K562 (cell line): Measurements from ENCODE around the gene DDX39A. TPM values are rescaled to one million over a fixed set of nuclear protein-coding genes. Genes with fewer than 3 reads are reported as not detected.
A peak's percentile ranks its signal among the peaks of the same experiment; 100 is the strongest.

ENCODE experiments used
- ARHGAP35 ChIP-seq: fragments of 450-650 bp; IDR thresholded peaks from 2 replicates; pipeline ENCODE4 v1.6.1; 2018; ENCODE audit not compliant: partially characterized antibody
- CHD1 ChIP-seq: fragments of 200-600 bp; sonication (generic); IDR thresholded peaks from one replicate; pipeline ENCODE4 v1.6.1; 2012; ENCODE audit warnings: mild to moderate bottlenecking, moderate library complexity, low read length, inconsistent platforms
- CTCF ChIP-seq, 3 experiments: IDR thresholded peaks in 2 of 3; conservative IDR thresholded peaks in 1 of 3; 2 replicates each; pipeline ENCODE4 v1.5.1; 2011 to 2012; ENCODE audit warnings: low read length in 3 of 3, mild to moderate bottlenecking in 3 of 3, control low read depth in 2 of 3, improper control_type of control experiment in 1 of 3, inconsistent platforms in 1 of 3, low read depth in 1 of 3, mixed read lengths in 1 of 3, moderate library complexity in 1 of 3; ENCODE audit not compliant: insufficient read depth in 2 of 3
- FOSL1 ChIP-seq: fragments of 200-800 bp; sonication (Bioruptor generic); conservative IDR thresholded peaks from 2 replicates; pipeline ENCODE4 v1.6.1; 2016; ENCODE audit warnings: missing genetic modification characterization, missing compliant biosample characterization
- HMG20B ChIP-seq: fragments of 250-450 bp; sonication (Bioruptor Pico); IDR thresholded peaks from 2 replicates; pipeline ENCODE4 v1.5.0; 2021; ENCODE audit warnings: mild to moderate bottlenecking
- MAZ ChIP-seq, 2 experiments: fragments of 450-650 bp in 1 of 2; sonication (generic) in 1 of 2; formaldehyde crosslinking; IDR thresholded peaks in 1 of 2; conservative IDR thresholded peaks in 1 of 2; 2 replicates each; pipeline versions ENCODE4 v1.4.0 to v1.5.0; 2020; ENCODE audit warnings: mild to moderate bottlenecking in 1 of 2, missing genetic modification reagents in 1 of 2
- MXI1 ChIP-seq: IDR thresholded peaks from 2 replicates; pipeline ENCODE4 v1.6.1; 2011; ENCODE audit warnings: low read depth, mild to moderate bottlenecking, improper control_type of control experiment, low read length
- RB1 ChIP-seq: fragments of 450-650 bp; IDR thresholded peaks from 2 replicates; pipeline ENCODE4 v1.6.1; 2017; ENCODE audit warnings: low read depth, mild to moderate bottlenecking
- SMARCE1 ChIP-seq: fragments of 450-650 bp; IDR thresholded peaks from 2 replicates; pipeline ENCODE4 v1.7.1; 2016; ENCODE audit warnings: mild to moderate bottlenecking
- ZBTB11 ChIP-seq, 3 experiments: fragments of 200-800 bp in 1 of 3; fragments of 250-450 bp in 1 of 3; fragments of 450-650 bp in 1 of 3; sonication (Bioruptor Pico) in 1 of 3; sonication (Bioruptor generic) in 1 of 3; formaldehyde crosslinking in 1 of 3; IDR thresholded peaks; 2 replicates each; pipeline versions ENCODE4 v1.6.1 to v1.8.0; 2016 to 2022; ENCODE audit warnings: mild to moderate bottlenecking in 2 of 3, missing genetic modification characterization in 2 of 3, missing compliant biosample characterization in 1 of 3, moderate library complexity in 1 of 3
- ZNF395 ChIP-seq: fragments of 200-800 bp; sonication (Bioruptor generic); IDR thresholded peaks from 2 replicates; pipeline ENCODE4 v1.6.1; 2017; ENCODE audit warnings: missing genetic modification characterization, missing compliant biosample characterization
- ZNF76 ChIP-seq: fragments of 250-450 bp; sonication (Bioruptor Pico); IDR thresholded peaks from 2 replicates; pipeline ENCODE4 v1.4.0; 2020; ENCODE audit warnings: mild to moderate bottlenecking, moderate library complexity, borderline replicate concordance
- polyA plus RNA-seq, 8 experiments: library from polyadenylated mRNA; depleted of rRNA in 4 of 8; stranded (reverse) in 5 of 8; unstranded in 3 of 8; fragments of >200 nt; fragmentation: Nextera tagmentation in 2 of 8; fragmentation: Illumina TruSeq in 1 of 8; extraction: Ambion mirVana in 2 of 8; extraction: Trizol in 1 of 8; gene quantifications; 2 replicates each; pipeline versions ENCODE4 v1.2.1 to v1.2.3, GENCODE V29; 2011 to 2014; ENCODE audit warnings: inconsistent platforms in 1 of 8, missing spikeins in 1 of 8
- total RNA-seq, 7 experiments: library from RNA; depleted of rRNA in 6 of 7; stranded (reverse); fragments of >200 nt in 6 of 7; fragmentation: Illumina TruSeq in 2 of 7; extraction: Trizol in 2 of 7; gene quantifications; 2 replicates each; pipeline versions ENCODE4 v1.2.1 to v1.2.3, GENCODE V29; 2011 to 2021; ENCODE audit warnings: low replicate concordance in 1 of 7

Gene DDX39A
- total and polyA plus RNA-seq, 9 of the 15 experiments (the other 6 are each of a cell fraction or from before 2014, with no cell fraction given), result 90.3 to 250 (median 188) TPM

- peak in 1 of 3 experiments; percentile 72; a peak in 2 of 6 replicates for TF ChIP-seq ZBTB11 (CRISPR knock-in tag; IDR thresholded peaks at IDR 0.05)
- TF ChIP-seq ZNF76, result no peak
- TF ChIP-seq ARHGAP35, result no peak
- no peak for TF ChIP-seq MXI1
- TF ChIP-seq CHD1, result peak; percentile 69
- TF ChIP-seq SMARCE1, result no peak
- TF ChIP-seq CTCF (IDR thresholded peaks at IDR 0.05 in 2 of 3, conservative IDR thresholded peaks at IDR 0.05 in 1 of 3; ENCODE audit: insufficient read depth in 2 of 3, low read depth in 1 of 3, low read length in 3 of 3), result 0 out of 6 replicates have a peak, but pooled peaks of 1 of the 3 experiments have one; percentile 10
- TF ChIP-seq HMG20B (CRISPR knock-in tag), result no peak
- no peak for TF ChIP-seq FOSL1 (tag)
- TF ChIP-seq ZNF395 (CRISPR knock-in tag), result no peak
- TF ChIP-seq RB1, result peak; percentile 28; the same call in 1 of the 2 replicates
- TF ChIP-seq MAZ (CRISPR knock-in tag; conservative IDR thresholded peaks at IDR 0.05 in 1 of 2, IDR thresholded peaks at IDR 0.05 in 1 of 2), result peak in 1 of 2 experiments; percentile 40; a peak in 2 of 4 replicates
Measured at GRCh38 chr19:14432791-14433553, 13.8 kb upstream of the DDX39A start, which contains the start of gene PKN1 (continued).
